NCI-H2029 (cell line): Measurements from ENCODE around the gene KRT23.

Source experiments
- DNase-seq: peaks from one replicate; lab custom pipeline; 2025; lab: John Stamatoyannopoulos, UW

KRT23 gene

DNA sequence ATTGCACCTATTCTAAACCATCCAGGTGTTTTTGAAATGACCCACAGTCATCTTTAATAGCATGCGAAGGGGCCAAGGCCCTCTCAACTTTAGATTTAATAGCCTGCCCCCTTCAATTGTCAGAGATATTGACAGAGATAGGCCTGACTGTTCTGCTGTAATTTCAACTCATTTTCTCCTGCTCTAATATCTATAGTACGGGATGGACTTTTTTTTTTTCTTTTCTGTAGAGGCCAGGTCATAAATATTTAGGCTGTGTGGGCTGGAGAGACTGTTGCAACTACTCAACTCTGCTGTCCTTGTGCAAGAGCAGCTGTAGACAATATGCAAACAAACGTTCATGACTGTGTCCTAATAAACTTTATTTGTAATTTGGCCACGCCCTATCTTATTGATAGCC lies 27.7 kb downstream of the KRT23 start:
- DNase-seq: no peak

DNA sequence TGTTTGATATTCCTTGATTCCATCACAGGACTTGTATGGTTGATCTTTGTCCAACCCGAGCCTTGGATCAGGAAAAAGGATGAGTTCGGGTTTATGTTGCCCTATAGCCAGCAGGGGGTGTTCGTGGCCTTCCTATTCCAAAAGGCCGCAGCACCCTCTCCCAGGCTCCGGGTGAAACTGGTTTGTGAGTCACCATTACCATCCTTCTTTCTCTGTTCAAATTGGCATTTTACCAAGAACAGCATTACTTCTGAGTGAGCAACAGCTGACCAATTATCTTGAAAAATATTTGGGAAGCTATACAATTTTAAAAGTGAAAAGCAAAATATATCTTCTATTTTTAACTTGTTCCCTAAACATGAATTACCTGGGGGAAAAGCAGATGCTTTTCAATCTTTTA lies 28.1 kb downstream of the KRT23 start:
- peak; percentile 87 for DNase-seq

DNA sequence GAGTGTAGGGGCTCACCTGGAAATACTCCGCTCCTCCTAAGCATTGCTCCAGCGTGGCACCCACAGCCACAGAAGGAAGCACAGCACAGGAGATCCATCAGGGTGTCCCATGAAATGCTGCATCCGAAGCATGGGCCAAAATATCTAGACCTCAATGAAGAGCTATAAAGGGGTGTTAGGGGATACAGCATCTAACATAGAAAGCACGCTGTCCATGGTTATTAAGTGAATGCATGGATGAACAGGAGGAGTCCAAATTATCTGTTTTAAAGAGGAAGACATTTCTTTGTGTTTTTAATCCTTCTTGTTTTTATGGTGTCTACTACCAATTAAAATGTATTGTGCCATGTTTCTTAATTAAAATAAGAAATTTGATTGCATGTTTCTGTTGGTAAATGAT lies 30.8 kb downstream of the KRT23 start:
- DNase-seq: no peak

DNA sequence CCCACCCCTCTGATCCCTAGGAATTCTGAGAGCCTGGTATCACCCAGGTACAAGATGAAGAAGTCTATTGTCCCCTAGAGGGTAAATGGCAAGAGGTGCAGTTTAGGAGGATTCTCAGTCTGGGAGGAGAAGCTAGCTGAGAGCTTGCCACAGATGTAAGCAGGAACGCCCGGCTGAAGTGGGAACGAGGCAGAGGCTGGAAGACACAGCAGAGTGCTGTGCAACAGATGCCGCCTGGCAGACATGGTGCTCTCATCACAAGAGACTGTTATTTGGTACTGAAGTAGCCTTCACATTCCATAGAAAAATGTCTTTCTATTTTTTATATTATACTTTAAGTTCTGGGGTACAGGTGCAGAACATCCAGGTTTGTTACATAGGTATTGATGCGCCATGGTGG lies 32.1 kb downstream of the KRT23 start:
- no peak for DNase-seq

DNA sequence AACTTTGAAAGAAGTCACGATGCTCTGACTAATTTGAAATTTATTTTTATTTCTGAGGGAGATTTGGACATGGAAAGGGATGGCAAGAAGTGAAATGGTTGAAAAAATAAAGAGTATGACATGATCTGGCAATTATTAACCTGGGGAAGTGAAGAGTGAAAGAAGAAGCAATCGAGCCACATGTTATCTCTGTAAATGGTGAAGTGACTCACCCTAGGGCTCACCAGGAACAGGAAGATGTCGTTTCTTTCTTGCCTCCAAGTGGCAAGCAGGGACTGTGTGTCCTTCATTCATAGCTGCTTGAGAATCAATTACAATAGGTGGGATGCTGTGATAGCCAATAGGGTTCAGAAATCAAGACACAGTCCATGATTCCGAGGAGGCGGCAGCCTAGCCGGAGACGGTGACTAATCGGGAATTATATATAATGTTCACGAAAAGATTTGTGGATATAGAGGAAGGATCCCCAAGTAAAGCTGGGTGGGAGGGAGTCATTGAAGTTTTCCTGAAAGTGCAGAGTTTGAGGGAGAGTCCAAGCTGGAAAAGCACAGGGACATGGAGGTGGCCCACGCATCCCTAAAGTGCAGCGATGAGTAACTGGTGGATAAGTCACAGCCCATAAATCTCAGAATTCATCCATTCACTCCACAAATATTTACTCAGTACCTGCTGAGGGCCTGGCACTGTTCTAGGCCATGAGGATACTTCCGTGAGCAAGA lies 34.2 kb downstream of the KRT23 start:
- DNase-seq: peak; percentile 88

DNA sequence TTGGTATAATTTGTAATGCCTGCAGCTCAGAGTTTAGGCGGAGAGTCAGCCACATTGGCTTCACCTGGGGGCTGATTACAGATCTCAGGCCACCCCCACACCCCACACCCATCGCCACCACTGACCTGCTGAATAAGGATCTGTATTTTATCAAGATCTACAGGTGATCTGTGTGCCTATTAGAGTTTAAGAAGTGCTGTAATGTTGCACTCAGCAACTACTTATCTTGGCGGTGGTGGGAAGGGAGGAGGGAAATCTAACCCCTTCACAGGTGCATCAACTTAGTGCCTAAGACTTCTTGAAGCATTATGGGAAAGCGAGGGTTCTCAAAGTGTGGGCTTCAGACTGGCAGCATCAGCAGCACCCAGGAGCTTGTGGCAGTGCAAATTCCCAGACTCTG lies 34.9 kb downstream of the KRT23 start:
- no peak for DNase-seq

DNA sequence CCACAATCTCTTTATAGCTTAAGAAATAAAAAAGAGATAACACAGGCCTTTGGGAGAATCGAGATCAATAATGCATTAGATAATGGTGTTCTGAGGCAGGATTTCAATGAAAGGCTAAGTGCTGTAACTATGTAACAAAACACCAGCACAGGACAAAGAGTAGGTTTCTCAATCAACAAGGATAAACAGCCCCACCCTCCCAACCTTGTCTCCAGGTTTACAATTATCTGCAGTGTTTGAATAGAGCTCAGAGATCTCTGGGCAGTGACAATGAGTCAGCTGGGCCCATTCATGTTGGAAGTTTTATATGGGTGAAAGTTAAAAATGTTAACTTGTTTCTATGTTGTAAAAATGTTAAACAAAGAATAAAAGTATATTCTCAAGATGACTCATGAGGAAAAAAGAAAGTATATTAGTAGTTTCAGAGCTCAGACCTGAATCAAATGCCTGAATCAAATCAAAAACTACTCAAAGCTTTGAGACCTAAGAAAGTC lies 35.4 kb downstream of the KRT23 start:
- DNase-seq: peak; percentile 85

DNA sequence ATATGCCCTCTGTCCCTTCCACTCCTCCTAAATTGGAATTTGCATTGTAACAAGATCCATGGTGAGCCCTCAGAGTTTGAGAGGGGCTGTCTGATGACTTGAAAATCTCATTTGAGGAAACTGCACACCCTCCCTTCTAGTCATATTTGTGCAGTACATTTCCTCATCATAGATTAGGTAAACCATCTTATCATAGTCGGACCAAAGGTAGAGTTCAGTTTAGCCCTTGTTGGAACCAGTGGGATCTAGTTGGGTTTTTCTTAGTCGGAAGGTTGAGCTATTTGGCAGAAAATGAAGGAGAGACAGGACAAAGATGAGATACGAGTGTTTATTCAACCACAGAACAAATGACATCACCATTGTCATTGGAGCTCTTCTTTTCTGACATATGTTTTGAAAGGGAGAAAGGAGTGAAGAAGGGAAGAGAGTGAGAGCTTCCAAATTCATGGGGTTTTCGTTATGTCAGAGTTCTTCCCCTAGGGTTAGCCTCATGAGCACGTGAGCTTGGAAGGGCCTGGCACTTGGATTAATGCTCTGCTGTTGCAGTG lies 36.6 kb downstream of the KRT23 start:
- peak; percentile 75 for DNase-seq

DNA sequence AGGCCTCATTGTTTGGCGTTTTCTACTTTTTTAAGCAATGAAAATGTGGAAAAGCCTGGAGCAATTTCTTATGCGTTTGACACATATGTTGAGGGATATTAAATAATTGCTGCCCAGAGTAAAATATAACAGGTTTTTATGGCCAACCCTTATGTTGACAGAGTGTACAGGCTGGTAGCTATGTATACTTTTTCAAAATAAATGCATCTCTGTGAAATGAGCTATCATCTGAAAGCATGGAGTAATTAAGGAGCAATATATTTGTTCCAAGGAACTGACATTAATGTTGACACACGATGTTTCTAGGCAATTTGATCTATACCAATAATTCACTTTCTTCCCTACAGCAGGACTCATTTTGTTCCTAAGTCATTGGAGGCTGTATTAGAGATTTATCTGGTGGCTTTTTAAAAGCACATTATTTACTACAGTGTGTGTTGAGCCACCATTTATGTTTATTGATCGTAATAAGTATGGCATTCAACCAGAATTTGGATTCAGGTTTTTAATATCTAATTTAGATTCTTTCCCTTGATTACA lies 40.5 kb downstream of the KRT23 start:
- no peak for DNase-seq

DNA sequence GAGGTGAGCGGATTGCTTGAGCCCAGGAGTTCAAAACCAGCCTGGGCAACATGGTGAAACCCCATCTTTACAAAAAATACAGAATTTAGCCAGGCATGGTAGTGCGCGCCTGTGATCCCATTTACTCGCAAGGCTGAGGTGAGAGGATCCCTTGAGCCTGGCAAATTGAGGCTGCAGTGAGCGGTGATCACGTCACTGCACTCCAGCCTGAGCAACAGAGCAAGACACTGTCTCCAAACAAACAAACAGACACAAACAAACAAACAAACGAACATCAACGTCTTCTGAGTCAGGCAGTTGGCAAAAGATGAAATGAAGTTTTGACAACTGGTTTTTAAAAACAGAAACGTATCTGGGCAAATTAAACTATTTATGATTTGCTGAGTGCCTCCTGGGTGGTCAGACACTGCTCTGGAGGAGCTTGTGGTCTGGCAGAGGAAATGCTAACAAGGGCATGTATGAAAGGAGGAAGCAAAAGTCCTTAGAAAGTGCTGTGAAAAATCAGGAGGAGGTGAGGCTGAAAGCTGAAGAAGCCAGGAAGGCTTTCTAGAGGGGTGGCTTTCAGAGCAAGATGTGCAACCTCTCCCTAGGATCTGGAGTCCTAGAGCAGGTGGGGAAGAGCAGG lies 42.2 kb downstream of the KRT23 start:
- no peak for DNase-seq

DNA sequence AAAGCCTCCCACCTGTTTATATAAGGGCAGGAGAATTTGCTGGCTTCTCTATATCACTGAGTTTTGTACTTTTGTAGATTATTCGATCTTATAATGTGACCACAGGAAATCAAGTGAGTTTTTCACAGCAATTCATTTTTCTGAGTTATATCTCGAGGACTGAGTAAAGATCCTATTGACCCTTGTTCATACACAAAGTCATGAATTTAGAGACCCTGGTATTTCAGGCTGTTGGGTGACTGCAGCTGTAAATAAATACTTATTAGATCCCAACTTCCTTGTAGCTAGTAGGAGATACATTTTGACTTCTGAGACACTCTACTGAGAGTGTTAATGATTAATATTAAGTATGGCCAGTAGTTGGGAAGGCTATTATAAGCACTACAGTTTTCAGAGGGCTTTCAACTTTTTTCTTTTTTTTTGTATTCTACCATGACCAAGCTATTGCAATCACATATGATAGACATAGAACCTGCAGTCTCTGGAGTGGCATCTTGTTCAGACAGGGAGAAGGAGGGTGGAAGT lies 49.2 kb downstream of the KRT23 start:
- DNase-seq: no peak

DNA sequence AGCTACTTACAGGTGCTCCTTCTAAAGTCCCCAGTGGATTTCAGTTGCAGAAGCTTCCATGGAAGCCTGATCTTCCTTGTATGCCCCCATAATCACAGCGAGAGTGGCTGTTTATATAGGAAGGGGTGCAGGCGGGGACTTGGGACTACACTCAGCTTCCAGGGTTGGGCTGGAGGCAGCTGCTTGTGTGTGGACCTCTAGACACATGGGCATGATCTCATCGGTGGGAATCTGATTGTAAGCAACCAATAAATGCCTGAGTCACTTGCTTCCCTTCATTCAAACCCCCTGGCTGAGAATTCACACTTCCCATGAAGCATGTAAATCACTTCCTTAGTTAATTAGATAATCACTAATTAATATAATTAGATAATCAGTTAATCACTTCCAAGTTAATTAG lies 51.4 kb downstream of the KRT23 start:
- DNase-seq: no peak

DNA sequence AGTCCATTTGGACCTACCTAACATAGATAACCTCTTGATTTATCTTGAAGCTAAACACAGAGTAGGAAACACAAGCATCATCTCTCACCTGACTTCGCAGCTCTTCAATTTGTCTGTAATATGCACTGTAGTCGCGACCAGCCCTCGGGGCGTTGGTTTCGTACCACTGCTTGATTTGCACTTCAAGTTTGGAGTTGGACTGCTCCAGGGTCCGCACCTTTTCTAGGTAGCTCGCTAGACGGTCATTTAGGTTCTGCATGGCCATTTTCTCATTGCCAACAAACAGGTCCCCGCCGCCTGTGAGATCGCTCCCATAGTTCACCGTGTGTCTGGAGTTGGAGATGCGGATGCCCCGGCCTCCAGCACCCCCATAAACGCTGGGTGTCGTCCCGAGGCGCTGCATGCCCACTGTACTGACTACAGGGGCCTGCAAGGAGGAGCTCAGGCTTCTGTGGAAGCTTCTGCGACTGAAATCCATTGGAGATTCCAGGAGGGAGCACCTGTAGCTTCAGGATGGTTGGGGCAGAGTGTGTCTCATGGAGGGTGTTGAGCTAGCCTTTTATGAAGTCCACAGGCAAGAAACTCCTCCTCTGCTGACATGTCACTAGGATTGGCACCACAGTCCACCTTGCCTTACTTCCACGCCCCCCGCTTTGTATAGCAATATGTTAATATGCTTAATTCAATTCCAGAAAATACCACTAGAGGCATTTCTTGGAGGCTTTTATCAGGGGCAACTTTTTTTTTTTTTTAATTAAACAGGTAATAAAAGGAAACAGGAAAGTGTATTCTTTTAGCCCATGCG lies 52.5 kb downstream of the KRT23 start, which contains the start of gene KRT20:
Gene KRT20, minus strand, starts transcription at position 535 of the 805 bp plus-strand sequence. Its CDS starts 57 bp downstream, at position 478.
- no peak for DNase-seq

DNA sequence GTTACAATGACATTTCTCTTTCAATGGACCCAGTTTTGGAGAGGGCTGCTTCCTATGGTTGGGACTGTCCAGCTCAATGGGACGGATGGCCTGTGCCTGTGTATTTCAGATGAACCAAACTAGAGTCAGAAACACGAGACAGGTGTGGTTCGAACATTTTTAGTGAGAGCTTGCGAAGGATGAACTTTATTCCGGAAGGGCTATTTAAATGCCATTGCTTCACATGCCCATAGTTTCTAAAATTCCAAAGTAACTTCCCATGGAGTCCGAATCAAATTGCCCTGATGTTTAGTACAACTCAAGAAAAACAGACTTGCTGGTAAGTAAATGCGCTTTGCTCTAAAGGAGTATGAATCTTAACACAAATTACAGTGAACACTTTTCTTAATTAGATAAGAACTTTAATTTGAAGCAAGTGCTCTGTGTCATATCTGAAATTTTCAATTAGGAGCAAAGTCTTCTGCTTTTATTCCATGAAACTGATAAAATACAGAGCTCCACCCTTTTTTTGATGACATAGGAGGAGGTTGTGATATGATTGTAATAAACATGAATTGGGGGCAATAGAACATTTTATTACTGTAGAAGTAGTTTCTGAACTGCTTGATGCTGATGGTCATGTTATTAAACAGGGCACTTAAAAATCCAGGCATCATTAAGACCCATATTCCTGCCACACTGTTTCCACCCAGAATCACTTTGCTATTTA lies 53.7 kb downstream of the KRT23 start:
- no peak for DNase-seq

DNA sequence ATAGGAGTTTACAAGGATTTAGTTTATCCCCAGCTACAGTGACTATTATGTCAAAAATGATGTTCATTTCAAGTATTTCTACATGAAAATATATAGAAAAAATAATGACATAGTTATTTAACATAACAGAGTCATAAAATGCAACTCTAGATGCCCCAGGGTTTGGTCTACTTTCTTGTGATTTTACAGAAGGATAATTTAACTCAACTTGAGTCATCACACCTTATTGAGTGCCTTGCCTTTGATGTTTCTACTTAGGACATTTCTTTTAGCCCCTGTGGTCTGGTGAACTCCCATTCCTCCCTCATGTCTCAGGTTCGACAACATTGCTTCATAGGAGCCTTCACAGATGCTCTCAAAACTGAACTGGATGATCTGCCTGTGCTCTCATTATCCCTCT lies 54.4 kb downstream of the KRT23 start:
- DNase-seq: no peak

DNA sequence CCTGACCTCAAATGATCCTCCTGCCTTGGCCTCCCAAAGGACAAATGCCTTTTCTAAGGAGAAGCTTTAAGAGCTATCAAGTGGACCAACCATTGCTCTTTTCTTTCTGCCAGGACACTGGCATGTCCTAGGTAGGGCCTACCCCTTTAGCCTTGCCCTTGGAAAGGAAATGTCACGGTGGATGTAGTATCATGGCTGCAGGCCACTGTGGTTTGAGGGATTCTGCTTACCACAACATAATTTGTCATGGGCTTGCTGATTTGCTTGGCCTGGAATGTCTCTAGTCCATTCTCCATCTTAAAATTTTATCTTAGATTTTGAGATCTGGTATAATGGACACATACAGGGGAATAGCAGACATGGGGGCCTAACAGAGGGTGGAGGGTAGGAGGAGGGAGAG lies 58.4 kb downstream of the KRT23 start:
- DNase-seq: no peak

DNA sequence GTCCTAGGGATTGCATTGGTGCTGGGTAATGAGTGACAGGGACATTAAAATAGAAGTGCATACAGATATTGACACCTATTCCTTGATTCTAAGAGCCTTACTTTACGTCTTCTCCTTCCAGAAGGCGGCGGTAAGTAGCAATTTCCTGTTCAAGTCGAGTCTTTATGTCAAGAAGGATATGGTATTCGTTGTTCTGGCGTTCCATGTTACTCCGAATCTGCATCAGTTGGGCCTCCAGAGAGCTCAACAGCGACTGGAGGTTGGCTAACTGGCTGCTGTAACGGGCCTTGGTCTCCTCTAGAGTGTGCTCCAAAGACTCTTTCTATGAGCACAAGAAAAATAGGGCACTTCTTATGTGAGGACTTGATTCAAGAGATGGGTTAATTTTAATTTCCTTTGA lies 59.4 kb downstream of the KRT23 start:
- no peak for DNase-seq

DNA sequence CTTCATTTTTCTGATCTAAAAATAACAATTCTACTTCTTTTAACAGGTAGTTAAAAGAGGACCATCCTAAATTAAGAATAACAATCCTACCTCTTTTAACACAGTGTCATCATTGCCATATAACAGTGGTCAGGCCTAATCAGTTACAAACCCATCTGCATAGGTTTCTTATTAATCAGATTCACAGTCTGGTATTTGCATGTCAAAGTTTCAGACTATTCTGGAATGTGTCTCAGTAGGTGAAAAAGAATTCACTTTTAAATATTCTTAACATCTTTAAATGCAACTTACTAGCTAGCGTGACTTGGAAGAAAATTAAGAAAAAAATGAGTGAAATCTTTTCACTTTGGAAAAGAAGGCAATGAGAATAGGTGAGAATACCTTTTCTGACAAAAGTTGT lies 63.6 kb downstream of the KRT23 start:
- no peak for DNase-seq

DNA sequence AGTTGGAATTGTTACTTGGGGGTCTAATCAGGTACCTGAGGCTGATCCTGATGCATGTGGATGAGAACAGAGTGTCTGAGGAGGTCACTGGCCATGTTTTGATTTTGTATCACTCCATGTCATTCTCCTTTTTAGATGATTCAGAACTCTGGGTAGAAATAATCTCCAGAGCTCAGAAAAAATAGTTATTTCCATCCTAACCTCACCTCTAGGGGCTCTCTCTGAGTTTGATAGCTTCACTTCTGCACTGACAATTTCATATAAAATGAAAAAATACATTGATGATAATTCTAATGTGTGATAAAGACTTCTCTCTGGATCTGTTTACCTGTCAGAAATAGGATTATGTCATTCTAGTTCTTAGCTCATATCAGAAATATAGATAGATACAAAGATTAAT lies 64.2 kb downstream of the KRT23 start:
- no peak for DNase-seq
